Measurements from ENCODE around the gene FCMR. TPM values are rescaled to one million over a fixed set of nuclear protein-coding genes. Genes with fewer than 3 reads are reported as not detected.
"Not testable (repeated sequence)": the region's sequence is repeated elsewhere in the genome, so short reads cannot be mapped to it uniquely, and the experiment has no call there.

The FCMR gene
- total RNA-seq, 1 donor from 2014 or later: 1.3 TPM

DNA sequence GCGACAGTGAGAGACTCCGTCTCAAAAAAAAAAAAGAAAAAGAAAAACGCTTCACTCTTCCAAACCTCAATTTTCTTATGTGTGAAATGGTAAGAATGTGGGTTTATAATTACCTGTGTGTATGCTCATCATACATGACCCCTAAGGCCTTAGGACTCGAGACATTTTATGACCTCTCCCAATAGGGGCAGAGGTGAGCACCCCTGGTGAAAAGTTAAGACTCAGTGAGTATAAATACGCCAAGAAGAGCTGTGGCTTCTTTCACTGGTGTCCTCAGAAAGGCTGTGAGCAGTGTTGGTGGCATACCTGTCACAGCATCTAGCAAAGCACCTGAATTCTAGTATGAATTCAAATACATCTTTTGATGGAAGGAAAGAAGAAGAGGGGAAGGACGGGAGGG is 7.8 kb upstream of the FCMR start:
- H3K27me3 ChIP-seq: no peaks in the 10 kb centered on the region
- H3K27ac ChIP-seq: no peak overlapping the region

DNA sequence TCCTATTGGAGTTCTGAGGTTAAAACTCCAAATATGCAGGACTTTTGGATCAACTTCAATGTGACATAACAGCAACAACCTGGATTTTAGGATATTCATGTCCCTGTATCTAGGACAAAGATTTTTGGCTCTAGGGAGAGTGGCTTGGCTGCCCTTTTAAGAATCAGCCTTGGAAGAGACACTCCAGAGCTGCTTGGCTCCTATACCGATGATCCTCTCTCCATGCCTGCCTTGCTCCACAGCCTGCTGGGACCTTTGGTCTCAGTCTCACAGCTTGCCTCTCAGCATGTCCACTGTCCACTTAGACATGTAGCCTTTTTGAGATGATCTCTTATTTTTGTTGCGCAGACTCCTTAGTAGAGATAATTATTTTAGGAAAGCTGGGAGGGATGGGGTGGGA is 4.5 kb upstream of the FCMR start:
- Histone ChIP-seq H3K27me3 (no peaks in the 10 kb centered on the region), H3K4me3 (no peak overlapping the region), H3K36me3 (no peaks in the 10 kb centered on the region), H3K9me3 (no peaks in the 10 kb centered on the region), H3K4me1 (no peaks in the 10 kb centered on the region), H3K27ac (no peak overlapping the region)
- TF ChIP-seq, protein P1, sequence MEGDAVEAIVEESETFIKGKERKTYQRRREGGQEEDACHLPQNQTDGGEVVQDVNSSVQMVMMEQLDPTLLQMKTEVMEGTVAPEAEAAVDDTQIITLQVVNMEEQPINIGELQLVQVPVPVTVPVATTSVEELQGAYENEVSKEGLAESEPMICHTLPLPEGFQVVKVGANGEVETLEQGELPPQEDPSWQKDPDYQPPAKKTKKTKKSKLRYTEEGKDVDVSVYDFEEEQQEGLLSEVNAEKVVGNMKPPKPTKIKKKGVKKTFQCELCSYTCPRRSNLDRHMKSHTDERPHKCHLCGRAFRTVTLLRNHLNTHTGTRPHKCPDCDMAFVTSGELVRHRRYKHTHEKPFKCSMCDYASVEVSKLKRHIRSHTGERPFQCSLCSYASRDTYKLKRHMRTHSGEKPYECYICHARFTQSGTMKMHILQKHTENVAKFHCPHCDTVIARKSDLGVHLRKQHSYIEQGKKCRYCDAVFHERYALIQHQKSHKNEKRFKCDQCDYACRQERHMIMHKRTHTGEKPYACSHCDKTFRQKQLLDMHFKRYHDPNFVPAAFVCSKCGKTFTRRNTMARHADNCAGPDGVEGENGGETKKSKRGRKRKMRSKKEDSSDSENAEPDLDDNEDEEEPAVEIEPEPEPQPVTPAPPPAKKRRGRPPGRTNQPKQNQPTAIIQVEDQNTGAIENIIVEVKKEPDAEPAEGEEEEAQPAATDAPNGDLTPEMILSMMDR (IDR thresholded peaks at IDR 0.05): no peak
- intact Hi-C loops (cut with DNase I): no loop called here
- no peak for DNase-seq (ENCODE audit: low spot score in 2 of 2)

More for the DNA sequence above, 7.8 kb upstream of the FCMR start:
- TF ChIP-seq, protein P1 (IDR thresholded peaks at IDR 0.05): no peak
- Histone ChIP-seq H3K36me3 (no peaks in the 10 kb centered on the region), H3K9me3 (no peaks in the 10 kb centered on the region), H3K4me3 (no peak overlapping the region), H3K4me1 (no peaks in the 10 kb centered on the region)
- no peak for DNase-seq (ENCODE audit: low spot score in 2 of 2)
- intact Hi-C loops (cut with DNase I): no loop called here

DNA sequence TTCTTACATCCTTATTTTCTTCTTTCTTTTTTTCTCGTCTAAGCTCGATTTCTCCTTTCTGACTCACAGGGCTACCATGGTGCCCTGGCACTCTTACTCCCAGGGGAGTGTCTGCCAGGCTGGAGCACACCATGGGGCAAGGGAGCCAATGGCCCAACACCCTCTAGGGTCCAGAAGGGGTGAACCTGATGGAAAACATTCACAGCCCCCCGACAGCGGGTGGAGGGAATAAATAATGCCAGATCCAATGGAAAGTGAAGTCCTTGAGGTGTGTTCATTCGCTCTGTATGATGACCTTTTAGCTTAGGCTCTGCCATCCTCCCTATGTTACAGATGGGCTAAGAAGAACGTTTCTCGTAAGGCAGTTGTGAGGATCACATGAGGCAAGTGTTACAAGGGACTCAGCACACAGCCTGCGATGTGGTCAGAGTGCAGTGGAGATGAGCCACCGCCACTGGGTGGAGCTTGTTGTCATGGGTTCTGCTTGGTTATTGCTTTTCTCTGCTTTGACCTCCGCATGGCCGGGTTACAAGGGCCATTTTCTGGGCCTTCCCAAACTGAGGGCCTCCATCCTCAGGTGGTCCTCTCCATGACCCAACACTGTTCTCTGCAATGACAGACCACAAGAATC is 3.5 kb upstream of the FCMR start:
- Histone ChIP-seq H3K36me3 (no peaks in the 10 kb centered on the region), H3K27me3 (no peaks in the 10 kb centered on the region), H3K9me3 (no peaks in the 10 kb centered on the region), H3K4me3 (no peak overlapping the region), H3K27ac (no peak overlapping the region), H3K4me1 (no peaks in the 10 kb centered on the region)
- DNase-seq (ENCODE audit: low spot score in 2 of 2): peak in 1 of 2 donors; percentile 49
- intact Hi-C loops (cut with DNase I): no loop called here
- TF ChIP-seq, protein P1 (IDR thresholded peaks at IDR 0.05): no peak

DNA sequence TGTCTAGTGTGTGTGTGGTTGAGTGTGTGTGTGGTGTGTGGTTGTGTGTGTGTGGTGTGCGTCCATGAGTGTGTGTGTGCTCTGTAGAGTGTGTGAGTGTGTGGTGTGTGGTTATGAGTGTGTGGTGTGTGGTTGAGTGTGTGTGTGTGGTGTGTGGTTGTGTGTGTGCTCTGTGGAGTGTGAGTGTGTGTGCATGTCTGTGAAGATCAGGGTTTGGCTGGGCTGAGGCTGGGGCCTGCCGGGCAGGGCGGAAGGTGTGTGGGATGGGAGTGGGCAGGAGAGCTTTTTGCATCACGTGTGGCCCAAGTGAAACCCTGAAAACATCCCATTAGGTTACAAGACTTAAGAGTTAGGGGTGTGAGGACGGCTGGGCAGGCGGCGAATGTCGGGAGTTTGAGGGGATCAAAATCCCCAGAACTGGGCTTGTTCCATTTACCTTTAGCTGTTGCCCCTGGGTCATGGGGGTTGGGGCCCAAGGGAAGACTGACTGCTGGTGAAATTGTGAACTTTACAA is 2.9 kb upstream of the FCMR start:
- Histone ChIP-seq H3K9me3 (no peaks in the 10 kb centered on the region), H3K36me3 (no peaks in the 10 kb centered on the region), H3K4me3 (no peak overlapping the region), H3K4me1 (no peaks in the 10 kb centered on the region), H3K27me3 (no peaks in the 10 kb centered on the region), H3K27ac (no peak overlapping the region)
- DNase-seq (ENCODE audit: low spot score in 2 of 2): no peak
- intact Hi-C loops (cut with DNase I): no loop called here
- TF ChIP-seq, protein P1 (IDR thresholded peaks at IDR 0.05): no peak

DNA sequence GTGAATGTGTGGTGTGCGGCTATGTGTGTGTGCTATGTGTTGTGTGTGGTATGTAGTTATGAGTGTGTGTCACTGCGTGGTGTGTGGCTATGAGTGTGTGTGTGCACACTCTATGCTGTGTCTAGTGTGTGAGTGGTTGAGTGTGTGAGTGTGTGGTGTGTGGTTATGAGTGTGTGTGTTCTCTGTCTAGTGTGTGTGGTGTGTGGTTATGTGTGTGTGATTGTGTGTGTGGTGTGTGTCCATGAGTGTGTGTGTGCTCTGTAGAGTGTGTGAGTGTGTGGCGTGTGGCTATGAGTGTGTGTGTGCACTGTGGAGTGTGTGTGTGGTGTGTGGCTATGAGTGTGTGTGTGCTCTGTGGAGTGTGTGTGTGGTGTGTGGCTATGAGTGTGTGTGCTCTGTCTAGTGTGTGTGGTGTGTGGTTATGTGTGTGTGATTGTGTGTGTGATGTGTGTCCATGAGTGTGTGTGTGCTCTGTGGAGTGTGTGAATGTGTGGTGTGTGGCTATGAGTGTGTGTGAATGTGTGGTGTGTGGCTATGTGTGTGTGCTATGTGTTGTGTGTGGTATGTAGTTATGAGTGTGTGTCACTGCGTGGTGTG is 2.3 kb upstream of the FCMR start:
- H3K36me3 ChIP-seq; DNase-seq (ENCODE audit: low spot score in 2 of 2); H3K27me3 ChIP-seq; intact Hi-C loops (cut with DNase I); H3K4me1 ChIP-seq; H3K4me3 ChIP-seq; H3K27ac ChIP-seq; H3K9me3 ChIP-seq: not testable (repeated sequence)
